Loucy (cell line): ENCODE measurements around the gene PLAC8L1.

Source experiments
- H2AFZ ChIP-seq: fragments of 200-600 bp; sonication (generic); 2 replicates; pipeline ENCODE4 v1.6.0; 2016; ENCODE audit warnings: antibody characterized with exemption, mild to moderate bottlenecking, low read length, moderate library complexity
- H3F3A ChIP-seq: fragments of 200-600 bp; 2 replicates; pipeline ENCODE4 v1.6.0; 2016; ENCODE audit warnings: antibody characterized with exemption, low read depth, mild to moderate bottlenecking
- H3K27me3 ChIP-seq: fragments of 200-600 bp; sonication (generic); 2 replicates; pipeline ENCODE4 v1.6.1; 2014; ENCODE audit warnings: low read length, mild to moderate bottlenecking; ENCODE audit not compliant: insufficient read depth, poor library complexity, severe bottlenecking
- H3K36me3 ChIP-seq: fragments of 200-600 bp; sonication (generic); 2 replicates; pipeline ENCODE4 v1.6.1; 2016; ENCODE audit warnings: low read length; ENCODE audit not compliant: insufficient read depth
- H3K4me1 ChIP-seq: fragments of 200-600 bp; sonication (generic); 2 replicates; pipeline ENCODE4 v1.5.1; 2014; ENCODE audit warnings: low read length, mild to moderate bottlenecking; ENCODE audit not compliant: insufficient read depth, poor library complexity, severe bottlenecking
- H3K4me2 ChIP-seq: fragments of 200-600 bp; sonication (generic); 2 replicates; pipeline ENCODE4 v1.6.0; 2014; ENCODE audit warnings: antibody characterized with exemption, low read length, low read depth, mild to moderate bottlenecking; ENCODE audit not compliant: poor library complexity, severe bottlenecking
- H3K4me3 ChIP-seq: fragments of 200-600 bp; sonication (generic); 2 replicates; pipeline ENCODE4 v1.5.1; 2014; ENCODE audit warnings: low read length, mild to moderate bottlenecking, mixed read lengths; ENCODE audit not compliant: poor library complexity, severe bottlenecking
- H3K79me2 ChIP-seq: fragments of 200-600 bp; sonication (generic); 2 replicates; pipeline ENCODE4 v1.6.1; 2014; ENCODE audit warnings: low read length; ENCODE audit not compliant: insufficient read depth
- H3K9ac ChIP-seq: fragments of 200-600 bp; sonication (generic); 2 replicates; pipeline ENCODE4 v1.6.0; 2014; ENCODE audit warnings: mild to moderate bottlenecking, low read depth, low read length, moderate library complexity; ENCODE audit not compliant: poor library complexity, severe bottlenecking
- H3K9me2 ChIP-seq: fragments of 200-600 bp; sonication (generic); replicated peaks from 2 replicates; pipeline ENCODE4 v1.6.1; 2016; ENCODE audit warnings: low read depth, low read length, mixed read lengths
- H3K9me3 ChIP-seq: fragments of 200-600 bp; sonication (generic); 2 replicates; pipeline ENCODE4 v1.6.1; 2014; ENCODE audit warnings: mild to moderate bottlenecking, antibody characterized with exemption, low read length, low read depth; ENCODE audit not compliant: insufficient read depth
- H4K20me1 ChIP-seq: fragments of 200-600 bp; sonication (generic); 2 replicates; pipeline ENCODE4 v1.6.0; 2014; ENCODE audit warnings: antibody characterized with exemption, low read length, mild to moderate bottlenecking; ENCODE audit not compliant: insufficient read depth, poor library complexity, severe bottlenecking
- EZH2phosphoT487 ChIP-seq: fragments of 200-600 bp; IDR thresholded peaks from 2 replicates; pipeline ENCODE4 v1.6.1; 2018; ENCODE audit warnings: antibody characterized with exemption, mild to moderate bottlenecking, moderate library complexity, borderline replicate concordance
- TF ChIP-seq, protein P1 (sequence below): fragments of 200-600 bp; sonication (generic); conservative IDR thresholded peaks from 2 replicates; pipeline ENCODE4 v1.5.1; 2014; ENCODE audit warnings: mild to moderate bottlenecking, antibody characterized with exemption, low read length

PLAC8L1 gene

DNA sequence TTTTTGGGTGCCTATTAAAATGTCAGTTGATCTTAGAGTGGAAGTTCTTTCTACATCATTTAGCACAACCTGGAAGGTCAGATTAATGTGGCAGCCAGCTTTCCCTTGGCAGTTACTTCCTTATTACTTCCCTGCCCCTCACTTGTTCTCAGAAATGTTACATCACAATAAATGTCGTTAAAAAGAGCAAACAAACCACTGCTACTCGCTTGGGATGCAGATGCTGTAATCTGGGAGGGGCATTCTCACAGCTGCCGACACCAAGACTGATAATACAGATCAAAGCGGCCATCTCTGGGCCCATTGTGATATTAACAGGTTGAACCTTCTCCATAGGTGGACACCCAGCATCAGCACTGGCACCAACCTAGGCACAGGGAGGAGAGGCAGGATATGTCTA, 29.3 kb downstream of the PLAC8L1 start:
- H3K4me3 ChIP-seq, result no peak overlapping the region
- peaks cover 9% of the 10 kb centered on the region for H3K4me1 ChIP-seq
- no peak overlapping the region for H2AFZ ChIP-seq
- no peaks in the 10 kb centered on the region for H3K36me3 ChIP-seq
- no peak overlapping the region for H3K9ac ChIP-seq
- H3F3A ChIP-seq, result no peaks in the 10 kb centered on the region
- H3K9me3 ChIP-seq, result no peaks in the 10 kb centered on the region
- TF ChIP-seq, protein P1, sequence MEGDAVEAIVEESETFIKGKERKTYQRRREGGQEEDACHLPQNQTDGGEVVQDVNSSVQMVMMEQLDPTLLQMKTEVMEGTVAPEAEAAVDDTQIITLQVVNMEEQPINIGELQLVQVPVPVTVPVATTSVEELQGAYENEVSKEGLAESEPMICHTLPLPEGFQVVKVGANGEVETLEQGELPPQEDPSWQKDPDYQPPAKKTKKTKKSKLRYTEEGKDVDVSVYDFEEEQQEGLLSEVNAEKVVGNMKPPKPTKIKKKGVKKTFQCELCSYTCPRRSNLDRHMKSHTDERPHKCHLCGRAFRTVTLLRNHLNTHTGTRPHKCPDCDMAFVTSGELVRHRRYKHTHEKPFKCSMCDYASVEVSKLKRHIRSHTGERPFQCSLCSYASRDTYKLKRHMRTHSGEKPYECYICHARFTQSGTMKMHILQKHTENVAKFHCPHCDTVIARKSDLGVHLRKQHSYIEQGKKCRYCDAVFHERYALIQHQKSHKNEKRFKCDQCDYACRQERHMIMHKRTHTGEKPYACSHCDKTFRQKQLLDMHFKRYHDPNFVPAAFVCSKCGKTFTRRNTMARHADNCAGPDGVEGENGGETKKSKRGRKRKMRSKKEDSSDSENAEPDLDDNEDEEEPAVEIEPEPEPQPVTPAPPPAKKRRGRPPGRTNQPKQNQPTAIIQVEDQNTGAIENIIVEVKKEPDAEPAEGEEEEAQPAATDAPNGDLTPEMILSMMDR, result no peak
- no peak for TF ChIP-seq EZH2phosphoT487
- no peak overlapping the region for H3K4me2 ChIP-seq
- H3K79me2 ChIP-seq, result no peaks in the 10 kb centered on the region
- no peaks in the 10 kb centered on the region for H3K9me2 ChIP-seq
- H4K20me1 ChIP-seq, result no peaks in the 10 kb centered on the region
- H3K27me3 ChIP-seq, result no peaks in the 10 kb centered on the region

DNA sequence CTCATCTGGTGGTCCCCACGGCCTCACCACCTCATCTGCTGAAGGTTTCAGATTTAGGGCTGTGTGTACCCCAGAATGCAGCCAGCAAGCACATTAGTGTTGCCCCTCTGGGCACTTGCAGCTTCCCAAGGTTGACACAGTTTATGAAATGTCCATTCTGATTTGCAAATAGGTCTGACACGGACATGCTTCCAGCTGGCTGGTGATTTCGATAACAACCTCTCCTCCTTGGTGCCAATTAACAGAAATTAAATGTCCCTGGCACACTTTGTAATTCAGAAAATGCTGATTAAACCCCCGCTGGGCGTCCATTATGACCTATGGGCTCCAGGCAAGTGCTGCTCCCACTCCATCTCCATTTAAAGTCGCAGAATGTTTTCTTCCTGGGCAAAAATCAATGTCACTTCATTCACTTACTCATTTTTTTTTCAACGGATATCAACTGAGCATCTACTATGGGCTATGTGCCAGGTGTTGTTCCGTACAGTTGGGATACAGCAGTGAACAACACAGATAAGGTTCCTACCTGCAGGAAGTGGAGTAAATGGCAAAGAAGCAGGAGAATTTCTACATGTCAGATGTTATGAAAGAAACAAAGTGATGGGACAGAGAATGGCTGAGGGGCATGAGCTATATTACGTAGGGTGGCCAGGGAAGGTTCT, 32.0 kb downstream of the PLAC8L1 start:
- no peaks in the 10 kb centered on the region for H3K4me1 ChIP-seq
- no peaks in the 10 kb centered on the region for H3F3A ChIP-seq
- no peaks in the 10 kb centered on the region for H3K9me2 ChIP-seq
- no peak overlapping the region for H3K4me3 ChIP-seq
- H3K9me3 ChIP-seq, result no peaks in the 10 kb centered on the region
- H3K4me2 ChIP-seq, result no peak overlapping the region
- TF ChIP-seq EZH2phosphoT487, result no peak
- TF ChIP-seq, protein P1, result no peak
- no peaks in the 10 kb centered on the region for H4K20me1 ChIP-seq
- H3K79me2 ChIP-seq, result no peaks in the 10 kb centered on the region
- H3K9ac ChIP-seq, result no peak overlapping the region
- no peak overlapping the region for H2AFZ ChIP-seq
- no peaks in the 10 kb centered on the region for H3K27me3 ChIP-seq
- H3K36me3 ChIP-seq, result no peaks in the 10 kb centered on the region

DNA sequence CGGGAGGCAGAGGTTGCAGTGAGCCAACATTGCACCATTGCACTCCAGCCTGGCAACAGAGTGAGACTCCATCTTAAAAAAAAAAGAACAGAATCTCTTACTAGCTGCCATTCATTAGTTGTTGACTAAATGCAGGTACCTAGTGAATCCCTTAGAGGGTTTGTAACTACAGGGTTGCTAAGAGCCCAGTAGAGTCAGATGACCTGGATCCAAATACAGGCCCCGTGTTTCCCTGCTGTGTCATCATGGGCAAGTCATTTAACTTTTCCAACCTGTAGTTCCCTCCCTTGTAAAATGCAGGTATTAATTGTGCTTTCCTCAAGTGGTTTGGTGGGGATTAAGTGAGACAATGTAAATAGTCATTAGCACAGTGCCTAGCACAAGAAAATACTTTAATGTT, 32.8 kb downstream of the PLAC8L1 start:
- H3K4me2 ChIP-seq, result no peak overlapping the region
- H3K9me2 ChIP-seq, result no peaks in the 10 kb centered on the region
- no peak overlapping the region for H3K9ac ChIP-seq
- no peak for TF ChIP-seq EZH2phosphoT487
- TF ChIP-seq, protein P1, result no peak
- no peaks in the 10 kb centered on the region for H3K27me3 ChIP-seq
- H3K36me3 ChIP-seq, result no peaks in the 10 kb centered on the region
- H2AFZ ChIP-seq, result no peak overlapping the region
- H3F3A ChIP-seq, result no peaks in the 10 kb centered on the region
- H3K4me3 ChIP-seq, result no peak overlapping the region
- H3K4me1 ChIP-seq, result no peaks in the 10 kb centered on the region
- no peaks in the 10 kb centered on the region for H4K20me1 ChIP-seq
- no peaks in the 10 kb centered on the region for H3K79me2 ChIP-seq
- no peaks in the 10 kb centered on the region for H3K9me3 ChIP-seq
